SK-N-SH (cell line): ENCODE data around the gene NCKAP5. TPM values are rescaled to one million over a fixed set of nuclear protein-coding genes. Genes with fewer than 3 reads are reported as not detected.

Experiments used
- CTCF ChIA-PET: fragments of 300-600, 350-600 bp; formaldehyde crosslinking; extraction: SDS; loops from one replicate; lab custom pipeline; 2021; lab: Yijun Ruan, JAX
- POLR2A ChIA-PET: fragments of 350-600 bp; sonication (Branson Sonifier 250); formaldehyde crosslinking; extraction: SDS; loops from one replicate; lab custom pipeline; 2020; ENCODE audit warnings: antibody characterized with exemption, inconsistent platforms; lab: Yijun Ruan, JAX
- DNase-seq: peaks from one replicate; pipeline ENCODE4 v3.0.0; 2012
- H2AFZ ChIP-seq: fragments of 200-600 bp; sonication (generic); 2 replicates; pipeline ENCODE4 v1.8.1; 2016; ENCODE audit warnings: antibody characterized with exemption, mild to moderate bottlenecking, low read depth
- H3F3A ChIP-seq: fragments of 200-600 bp; sonication (generic); replicated peaks from 2 replicates; pipeline ENCODE3; 2016; ENCODE audit warnings: antibody characterized with exemption, mild to moderate bottlenecking; ENCODE audit not compliant: insufficient read depth
- H3K27ac ChIP-seq, 2 experiments: fragments of 200-500 bp in 1 of 2; fragments of 200-600 bp in 1 of 2; sonication (Bioruptor generic) in 1 of 2; sonication (generic), shearing (Covaris generic) in 1 of 2; 2 replicates each; pipeline versions ENCODE4 v1.5.1 to v1.6.1; 2014 to 2016; ENCODE audit warnings: low read depth in 2 of 2, inconsistent platforms in 1 of 2, low read length in 1 of 2, mild to moderate bottlenecking in 1 of 2, mixed read lengths in 1 of 2
- H3K27me3 ChIP-seq: fragments of 200-600 bp; sonication (generic), shearing (Covaris generic); 2 replicates; pipeline ENCODE4 v1.6.1; 2016; ENCODE audit warnings: mixed run types; ENCODE audit not compliant: insufficient read depth
- H3K36me3 ChIP-seq, 2 experiments: fragments of 200-500 bp in 1 of 2; fragments of 200-600 bp in 1 of 2; sonication (Bioruptor generic) in 1 of 2; sonication (generic) in 1 of 2; replicated peaks in 1 of 2; 2 replicates each; pipeline versions ENCODE3 to v1.5.1; 2014 to 2016; ENCODE audit warnings: low read length in 1 of 2, mild to moderate bottlenecking in 1 of 2; ENCODE audit not compliant: insufficient read depth in 2 of 2, control insufficient read depth in 1 of 2
- H3K4me1 ChIP-seq, 2 experiments: fragments of 200-500 bp in 1 of 2; fragments of 200-600 bp in 1 of 2; sonication (Bioruptor generic) in 1 of 2; sonication (generic), shearing (Covaris generic) in 1 of 2; 2 replicates each; pipeline versions ENCODE4 v1.5.1 to v1.6.1; 2014 to 2016; ENCODE audit warnings: low read depth in 1 of 2, low read length in 1 of 2, mixed run types in 1 of 2; ENCODE audit not compliant: insufficient read depth in 2 of 2, control insufficient read depth in 1 of 2
- H3K4me2 ChIP-seq: fragments of 200-600 bp; sonication (generic), shearing (Covaris generic); 2 replicates; pipeline ENCODE4 v1.6.1; 2017; ENCODE audit warnings: mixed run types
- H3K4me3 ChIP-seq, 2 experiments: fragments of 200-500 bp in 1 of 2; fragments of 200-600 bp in 1 of 2; sonication (Bioruptor generic) in 1 of 2; sonication (generic), shearing (Covaris generic) in 1 of 2; 2 replicates each; pipeline versions ENCODE4 v1.5.1 to v1.8.1; 2014 to 2016; ENCODE audit warnings: low read depth in 2 of 2, inconsistent platforms in 1 of 2, low read length in 1 of 2, mild to moderate bottlenecking in 1 of 2, mixed read lengths in 1 of 2, moderate library complexity in 1 of 2
- H3K79me2 ChIP-seq: fragments of 200-600 bp; sonication (generic); 2 replicates; pipeline ENCODE4 v1.8.1; 2017; ENCODE audit warnings: mild to moderate bottlenecking; ENCODE audit not compliant: insufficient read depth
- H3K9ac ChIP-seq: fragments of 200-600 bp; sonication (generic); 2 replicates; pipeline ENCODE4 v1.6.1; 2017; ENCODE audit warnings: mixed run types
- H3K9me2 ChIP-seq: fragments of 200-600 bp; sonication (generic); 2 replicates; pipeline ENCODE4 v1.6.1; 2017; ENCODE audit warnings: mixed run types
- H3K9me3 ChIP-seq: fragments of 200-600 bp; sonication (generic); 2 replicates; pipeline ENCODE4 v1.6.1; 2017; ENCODE audit warnings: mixed run types, mild to moderate bottlenecking, moderate library complexity
- H4K20me1 ChIP-seq: fragments of 200-600 bp; sonication (generic); 2 replicates; pipeline ENCODE4 v1.6.1; 2017; ENCODE audit warnings: mild to moderate bottlenecking, mixed run types; ENCODE audit not compliant: insufficient read depth
- CHD2 ChIP-seq: fragments of 150-350 bp; IDR thresholded peaks from 2 replicates; pipeline ENCODE4 v1.6.1; 2018; ENCODE audit warnings: low read length; ENCODE audit not compliant: partially characterized antibody
- FOXM1 ChIP-seq: IDR thresholded peaks from 2 replicates; pipeline ENCODE4 v1.4.0; 2012; ENCODE audit warnings: low read depth, mild to moderate bottlenecking
- GABPA ChIP-seq: IDR thresholded peaks from 2 replicates; pipeline ENCODE4 v1.4.0; 2012; ENCODE audit warnings: low read depth, mild to moderate bottlenecking
- IRF3 ChIP-seq: fragments of 150-350 bp; IDR thresholded peaks from 2 replicates; pipeline ENCODE4 v1.6.1; 2016; ENCODE audit warnings: mild to moderate bottlenecking, low read depth, low read length
- MXI1 ChIP-seq: IDR thresholded peaks from 2 replicates; pipeline ENCODE4 v1.6.1; 2012; ENCODE audit warnings: mild to moderate bottlenecking, low read depth, low read length, improper control_type of control experiment
- NRF1 ChIP-seq: IDR thresholded peaks from 2 replicates; pipeline ENCODE4 v1.6.1; 2012; ENCODE audit warnings: low read depth, mild to moderate bottlenecking, low read length
- POLR2AphosphoS5 ChIP-seq: IDR thresholded peaks from 2 replicates; pipeline ENCODE4 v1.6.1; 2012; ENCODE audit warnings: low read depth, low read length
- RCOR1 ChIP-seq: fragments of 150-350 bp; IDR thresholded peaks from 2 replicates; pipeline ENCODE4 v1.6.1; 2017; ENCODE audit warnings: antibody characterized with exemption, low read length
- RFX5 ChIP-seq: IDR thresholded peaks from 2 replicates; pipeline ENCODE4 v1.6.1; 2012; ENCODE audit warnings: mild to moderate bottlenecking, improper control_type of control experiment, low read length
- TAF1 ChIP-seq: IDR thresholded peaks from 2 replicates; pipeline ENCODE4 v1.6.1; 2012; ENCODE audit warnings: low read depth, mild to moderate bottlenecking, low read length, moderate library complexity, borderline replicate concordance
- TEAD4 ChIP-seq: IDR thresholded peaks from 2 replicates; pipeline ENCODE4 v1.4.0; 2012; ENCODE audit warnings: mild to moderate bottlenecking, borderline replicate concordance; ENCODE audit not compliant: insufficient read depth
- ZBTB33 ChIP-seq: IDR thresholded peaks from 2 replicates; pipeline ENCODE4 v1.4.0; 2012; ENCODE audit warnings: low read depth, borderline replicate concordance
- WGBS: methylation state at CpG from one replicate; pipeline ENCODE4 v1.1.6; 2017; ENCODE audit warnings: low lambda C conversion rate; 5-methylcytosine and 5-hydroxymethylcytosine counted together
- polyA plus RNA-seq, 3 experiments: library from polyadenylated mRNA; depleted of rRNA; stranded (reverse); fragments of >200 nt; gene quantifications; 2 replicates each; pipeline ENCODE4 v1.2.3, GENCODE V29; 2012
- TF ChIP-seq, protein P1 (sequence below): IDR thresholded peaks from 2 replicates; pipeline ENCODE4 v1.4.0; 2012; ENCODE audit warnings: low read depth

Gene NCKAP5
- polyA plus RNA-seq, 1 of the 3 experiments (the other 2 are of a cell fraction), result 0.02 TPM

DNA sequence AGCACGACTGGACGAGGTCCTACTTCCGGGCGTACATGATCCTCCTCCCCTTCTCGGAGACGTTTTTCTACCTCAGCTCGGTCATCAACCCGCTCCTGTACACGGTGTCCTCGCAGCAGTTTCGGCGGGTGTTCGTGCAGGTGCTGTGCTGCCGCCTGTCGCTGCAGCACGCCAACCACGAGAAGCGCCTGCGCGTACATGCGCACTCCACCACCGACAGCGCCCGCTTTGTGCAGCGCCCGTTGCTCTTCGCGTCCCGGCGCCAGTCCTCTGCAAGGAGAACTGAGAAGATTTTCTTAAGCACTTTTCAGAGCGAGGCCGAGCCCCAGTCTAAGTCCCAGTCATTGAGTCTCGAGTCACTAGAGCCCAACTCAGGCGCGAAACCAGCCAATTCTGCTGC lies 923.1 kb downstream of the NCKAP5 start:
- Histone ChIP-seq H3K4me3 (no peak overlapping the region), H3K27me3 (no peaks in the 10 kb centered on the region), H2AFZ (no peak overlapping the region), H3K9ac (no peak overlapping the region), H3K79me2 (0 out of 2 replicates have a peak, but pooled peaks cover 8% of the 10 kb centered on the region), H4K20me1 (no peaks in the 10 kb centered on the region), H3K9me2 (no peaks in the 10 kb centered on the region), H3F3A (peaks cover 7% of the 10 kb centered on the region), H3K9me3 (no peaks in the 10 kb centered on the region), H3K36me3 (no peaks in the 10 kb centered on the region), H3K4me2 (no peak overlapping the region), H3K4me1 (no peaks in the 10 kb centered on the region; a peak in 1 of 4 replicates), H3K27ac (no peak overlapping the region)
- TF ChIP-seq POLR2AphosphoS5, result no peak
- no peak for TF ChIP-seq NRF1
- TF ChIP-seq RCOR1, result no peak
- no peak for TF ChIP-seq GABPA
- TF ChIP-seq, protein P1, sequence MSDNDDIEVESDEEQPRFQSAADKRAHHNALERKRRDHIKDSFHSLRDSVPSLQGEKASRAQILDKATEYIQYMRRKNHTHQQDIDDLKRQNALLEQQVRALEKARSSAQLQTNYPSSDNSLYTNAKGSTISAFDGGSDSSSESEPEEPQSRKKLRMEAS, result no peak
- TF ChIP-seq MXI1, result no peak
- TF ChIP-seq CHD2, result no peak
- TF ChIP-seq TAF1, result no peak
- no peak for TF ChIP-seq FOXM1
- no peak for TF ChIP-seq TEAD4
- TF ChIP-seq RFX5, result no peak
- no peak for DNase-seq
- 96% methylated on average over 35 of the region's 35 CpGs for WGBS
- ChIA-PET POLR2A (no interaction called here), CTCF (no interaction called here)

DNA sequence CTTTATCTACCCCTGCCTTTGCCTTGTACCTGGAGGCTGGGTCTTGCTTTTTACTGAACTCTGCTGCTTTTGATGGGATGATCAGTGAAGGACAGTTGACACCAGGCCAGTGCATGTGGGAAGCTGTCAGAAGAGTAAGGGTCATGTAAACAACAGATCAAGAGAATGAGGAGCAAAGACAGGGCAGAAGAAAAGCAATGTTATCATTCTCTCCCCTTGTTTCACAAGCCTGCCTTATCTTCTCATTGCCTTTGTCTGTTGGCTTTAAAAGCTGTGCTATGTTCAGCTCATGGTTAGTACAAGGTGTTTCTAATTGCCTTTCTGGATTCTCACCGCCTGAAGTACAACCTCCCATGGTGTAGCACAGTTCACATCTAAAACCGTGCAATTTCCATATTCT lies 925.8 kb downstream of the NCKAP5 start:
- Histone ChIP-seq H3K27ac (no peak overlapping the region), H3K9me3 (no peaks in the 10 kb centered on the region), H3K79me2 (no peaks in the 10 kb centered on the region), H3F3A (no peaks in the 10 kb centered on the region), H4K20me1 (no peaks in the 10 kb centered on the region), H3K36me3 (no peaks in the 10 kb centered on the region), H3K27me3 (no peaks in the 10 kb centered on the region), H3K9me2 (no peaks in the 10 kb centered on the region), H3K4me1 (no peaks in the 10 kb centered on the region; a peak in 1 of 4 replicates), H3K4me2 (no peak overlapping the region), H3K9ac (no peak overlapping the region), H2AFZ (no peak overlapping the region), H3K4me3 (no peak overlapping the region)
- WGBS, result 84% methylated on average over 2 of the region's 2 CpGs
- DNase-seq, result no peak
- ChIA-PET POLR2A (no interaction called here), CTCF (interaction anchor here (0.9 to 2.0 kb wide), 4 partner anchors 8 to 528 kb away, joined by 3 to 9 read pairs (median 4); no protein-coding TSS in a partner anchor)
- TF ChIP-seq ZBTB33 (no peak), IRF3 (no peak)
